ENCODE measurements around the gene SPTLC2. TPM values are rescaled to one million over a fixed set of nuclear protein-coding genes. Genes with fewer than 3 reads are reported as not detected.

Gene SPTLC2
- total RNA-seq, 1 experiment from 2014 or later, result 44.7 TPM

DNA sequence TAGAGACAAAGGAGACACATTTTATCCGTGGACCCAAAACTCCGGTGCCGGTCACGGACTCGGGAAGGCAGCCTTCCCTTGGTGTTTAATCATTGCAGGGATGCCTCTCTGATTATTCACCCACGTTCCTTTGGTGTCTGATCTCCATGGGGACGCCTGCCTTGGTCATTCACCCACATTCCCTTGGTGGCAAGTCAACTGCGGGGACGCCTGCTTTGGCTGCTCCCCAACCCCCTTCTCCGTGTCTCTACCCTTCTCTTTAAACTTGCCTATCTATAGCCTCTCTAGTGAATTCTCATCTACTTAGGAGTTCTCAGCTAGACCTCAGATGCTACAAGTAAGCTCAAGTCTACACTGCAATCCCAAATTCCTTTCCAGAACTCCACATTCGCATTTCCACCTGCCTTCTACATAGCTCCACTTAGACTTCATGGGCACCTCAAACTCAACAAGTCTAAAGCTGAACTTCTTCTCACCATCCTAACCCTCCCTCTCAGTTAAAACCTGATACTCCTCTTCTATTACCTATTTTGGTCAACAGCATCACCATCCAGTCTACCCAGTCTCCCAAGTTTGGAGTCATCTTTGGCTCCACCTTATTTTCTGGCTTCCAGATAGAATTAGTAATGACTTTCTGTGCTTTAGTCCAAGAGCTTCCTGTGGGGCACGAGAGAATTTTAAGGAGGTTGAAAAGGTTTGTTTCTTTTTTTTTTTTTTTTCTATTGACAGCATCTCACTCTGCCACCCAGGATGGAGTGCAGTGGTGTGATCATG is 14.4 kb downstream of the SPTLC2 start:
- ChIA-PET RAD21 (ENCODE audit: low non-redundant PET in 1 of 2, low total read pairs in 2 of 2, uncharacterized antibody in 2 of 2, unreplicated experiment in 2 of 2) (no interaction called here), CTCF (no interaction called here), POLR2A (no interaction called here)
- peak overlapping the region; percentile 1 to 42 for H3K4me3 ChIP-seq (replicated peaks in 1 of 2; ENCODE audit: low read depth in 1 of 2, low read length in 2 of 2)
- intact Hi-C loops (cut with micrococcal nuclease), result no loop called here
- ATAC-seq, result peak; percentile 31
- no peak overlapping the region for H3K27ac ChIP-seq (ENCODE audit: low read depth, low read length)
- H2AFZ ChIP-seq (ENCODE audit: low read depth, low read length, poor library complexity, severe bottlenecking), result no peak overlapping the region
- H3K36me3 ChIP-seq (ENCODE audit: control insufficient read depth in 1 of 2, insufficient read depth in 2 of 2, low read length in 2 of 2), result no peaks in the 10 kb centered on the region
- H3K9ac ChIP-seq (ENCODE audit: low read length), result peak overlapping the region; percentile 54
- H3K9me3 ChIP-seq (ENCODE audit: control insufficient read depth in 1 of 2, insufficient read depth in 1 of 2, low read depth in 1 of 2, low read length in 2 of 2), result no peaks in the 10 kb centered on the region
- peaks cover 92% of the 10 kb centered on the region for H3K79me2 ChIP-seq (ENCODE audit: insufficient read depth, low read length)
- DNase-seq (ENCODE audit: low read depth, low spot score), result no peak
- H4K20me1 ChIP-seq (ENCODE audit: insufficient read depth), result no peaks in the 10 kb centered on the region
- BruUV-seq (replicated peaks), result no TSS peak
- peaks cover 36 to 65% of the 10 kb centered on the region in 2 experiments for H3K4me1 ChIP-seq (ENCODE audit: control insufficient read depth in 1 of 2, insufficient read depth in 2 of 2, low read length in 2 of 2)
- H3K9me2 ChIP-seq (ENCODE audit: insufficient read depth), result no peaks in the 10 kb centered on the region
- TF ChIP-seq, protein P1, sequence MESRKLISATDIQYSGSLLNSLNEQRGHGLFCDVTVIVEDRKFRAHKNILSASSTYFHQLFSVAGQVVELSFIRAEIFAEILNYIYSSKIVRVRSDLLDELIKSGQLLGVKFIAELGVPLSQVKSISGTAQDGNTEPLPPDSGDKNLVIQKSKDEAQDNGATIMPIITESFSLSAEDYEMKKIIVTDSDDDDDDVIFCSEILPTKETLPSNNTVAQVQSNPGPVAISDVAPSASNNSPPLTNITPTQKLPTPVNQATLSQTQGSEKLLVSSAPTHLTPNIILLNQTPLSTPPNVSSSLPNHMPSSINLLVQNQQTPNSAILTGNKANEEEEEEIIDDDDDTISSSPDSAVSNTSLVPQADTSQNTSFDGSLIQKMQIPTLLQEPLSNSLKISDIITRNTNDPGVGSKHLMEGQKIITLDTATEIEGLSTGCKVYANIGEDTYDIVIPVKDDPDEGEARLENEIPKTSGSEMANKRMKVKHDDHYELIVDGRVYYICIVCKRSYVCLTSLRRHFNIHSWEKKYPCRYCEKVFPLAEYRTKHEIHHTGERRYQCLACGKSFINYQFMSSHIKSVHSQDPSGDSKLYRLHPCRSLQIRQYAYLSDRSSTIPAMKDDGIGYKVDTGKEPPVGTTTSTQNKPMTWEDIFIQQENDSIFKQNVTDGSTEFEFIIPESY (IDR thresholded peaks at IDR 0.05; ENCODE audit: extremely low read depth, insufficient replicate concordance, low read length), result no peak
- no peak for TF ChIP-seq TCF7L2 (IDR thresholded peaks at IDR 0.05; ENCODE audit: borderline replicate concordance, extremely low read depth, insufficient read depth, insufficient read length)
- 0 out of 2 replicates have a peak, but pooled peaks have one; percentile 36 for TF ChIP-seq SRF (IDR thresholded peaks at IDR 0.05; ENCODE audit: low read depth)
- no peak for TF ChIP-seq YY1 (IDR thresholded peaks at IDR 0.05; ENCODE audit: extremely low read depth, insufficient replicate concordance, low read depth, low read length)
- TF ChIP-seq SIN3A (IDR thresholded peaks at IDR 0.05; ENCODE audit: low read depth), result no peak
- TF ChIP-seq EZH2phosphoT487 (IDR thresholded peaks at IDR 0.05; ENCODE audit: borderline replicate concordance), result no peak
- no peaks in the 10 kb centered on the region for H3K27me3 ChIP-seq (ENCODE audit: insufficient read depth, low read length)
- H3K4me2 ChIP-seq (ENCODE audit: low read length), result peak overlapping the region; percentile 71
